ENCODE data around the gene DLST. TPM values are rescaled to one million over a fixed set of nuclear protein-coding genes. Genes with fewer than 3 reads are reported as not detected.

Gene DLST
- total and polyA plus RNA-seq, 2 of the 4 experiments (the other 2 are of a cell fraction) = 58.6 to 119 TPM

DNA sequence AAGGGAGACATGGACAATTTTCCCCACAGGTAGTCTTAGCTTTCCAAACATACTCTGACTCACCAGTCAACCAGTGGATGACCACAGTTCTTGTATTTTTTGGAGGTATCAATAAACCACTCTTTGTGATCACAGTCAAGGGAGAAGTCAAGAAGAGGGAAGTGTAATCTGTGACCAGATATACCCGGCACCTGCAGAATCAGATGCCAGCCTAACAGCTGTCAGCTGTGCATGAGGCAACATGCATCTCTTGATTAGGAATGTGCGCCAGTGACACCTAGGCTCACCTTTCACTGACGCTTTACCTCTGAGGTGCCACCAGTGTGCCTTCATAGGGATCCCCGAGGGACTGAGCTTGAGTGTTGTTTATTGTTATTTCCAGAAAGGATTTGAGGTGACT is 25.8 kb upstream of the DLST start:
- Histone ChIP-seq H3K23ac (ENCODE audit: low read depth, low read length) (no peak overlapping the region), H2BK20ac (ENCODE audit: low read depth, low read length) (no peak overlapping the region), H3K14ac (replicated peaks; ENCODE audit: low read depth, low read length) (no peak overlapping the region), H3K27me3 (ENCODE audit: control insufficient read depth, insufficient read depth, low read length) (no peaks in the 10 kb centered on the region), H3K18ac (ENCODE audit: low read depth, low read length) (no peak overlapping the region), H3K9ac (ENCODE audit: low read depth, low read length) (no peak overlapping the region), H2BK120ac (ENCODE audit: low read depth, low read length) (no peak overlapping the region), H3K4me1 (ENCODE audit: control insufficient read depth, insufficient read depth, low read length) (peaks cover 23% of the 10 kb centered on the region), H4K8ac (ENCODE audit: low read depth in 2 of 2, low read length in 2 of 2) (no peak overlapping the region), H2BK15ac (ENCODE audit: low read depth, low read length) (no peak overlapping the region), H2AK5ac (ENCODE audit: low read depth, low read length) (no peak overlapping the region), H3K4ac (ENCODE audit: low read depth, low read length) (no peak overlapping the region), H3K9me3 (ENCODE audit: control insufficient read depth, insufficient read depth, low read length) (no peaks in the 10 kb centered on the region), H3K79me1 (ENCODE audit: low read depth in 1 of 2, low read length in 2 of 2) (peaks cover 0 to 4% of the 10 kb centered on the region in 2 experiments; a peak in 1 of 4 replicates), H4K20me1 (ENCODE audit: insufficient read depth, low read length) (peaks cover 3% of the 10 kb centered on the region; the same call in 1 of the 2 replicates), H2BK5ac (ENCODE audit: low read depth, low read length, poor library complexity, severe bottlenecking) (no peak overlapping the region), H3K4me2 (ENCODE audit: low read depth, low read length) (no peak overlapping the region), H4K5ac (ENCODE audit: low read depth, low read length) (no peak overlapping the region), H3K9me1 (ENCODE audit: insufficient read depth, low read length) (peaks cover 15% of the 10 kb centered on the region), H3K4me3 (ENCODE audit: insufficient read depth, low read depth, low read length) (no peak overlapping the region), H2AK9ac (replicated peaks; ENCODE audit: low read depth, low read length, poor library complexity) (no peak overlapping the region), H3K36me3 (ENCODE audit: control insufficient read depth, insufficient read depth, low read length) (no peaks in the 10 kb centered on the region), H3K56ac (ENCODE audit: extremely low read depth, insufficient read depth, low read length) (no peak overlapping the region), H3K27ac (ENCODE audit: insufficient read depth, low read length) (no peak overlapping the region), H4K91ac (ENCODE audit: insufficient read depth, low read depth, low read length) (no peak overlapping the region), H2AFZ (replicated peaks; ENCODE audit: low read length, poor library complexity) (no peak overlapping the region)
- no TSS peak for BruUV-seq (replicated peaks)
- DNase-seq = no peak
- ChIA-PET CTCF (no interaction called here), POLR2A (ENCODE audit: unreplicated experiment) (no interaction called here)
- TF ChIP-seq FOS (IDR thresholded peaks at IDR 0.05; ENCODE audit: low read depth, low read length) = no peak
- no peak for TF ChIP-seq MAFK (IDR thresholded peaks at IDR 0.05; ENCODE audit: low read depth, low read length)
- TF ChIP-seq, protein P1, sequence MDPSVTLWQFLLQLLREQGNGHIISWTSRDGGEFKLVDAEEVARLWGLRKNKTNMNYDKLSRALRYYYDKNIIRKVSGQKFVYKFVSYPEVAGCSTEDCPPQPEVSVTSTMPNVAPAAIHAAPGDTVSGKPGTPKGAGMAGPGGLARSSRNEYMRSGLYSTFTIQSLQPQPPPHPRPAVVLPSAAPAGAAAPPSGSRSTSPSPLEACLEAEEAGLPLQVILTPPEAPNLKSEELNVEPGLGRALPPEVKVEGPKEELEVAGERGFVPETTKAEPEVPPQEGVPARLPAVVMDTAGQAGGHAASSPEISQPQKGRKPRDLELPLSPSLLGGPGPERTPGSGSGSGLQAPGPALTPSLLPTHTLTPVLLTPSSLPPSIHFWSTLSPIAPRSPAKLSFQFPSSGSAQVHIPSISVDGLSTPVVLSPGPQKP (IDR thresholded peaks at IDR 0.05; ENCODE audit: borderline replicate concordance, low read depth, low read length) = no peak
- dilution Hi-C loops (cut with HindIII; ENCODE audit: low sequenced_read_pairs, unreplicated experiment) = no loop called here
- ATAC-seq (ENCODE audit: low read depth) = no peak
- 33% methylated on average over 1 of the region's 4 CpGs; no CpG with 5 or more reads in 1 of the 2 experiments for WGBS, 2 experiments (ENCODE audit: extremely low coverage in 2 of 2, insufficient read length in 1 of 2)
- intact Hi-C loops (cut with micrococcal nuclease) = no loop called here
- in situ Hi-C loops (cut with MboI; ENCODE audit: low sequenced_read_pairs) = no loop called here

Data from IMR-90 (cell line).